ENCODE results near the gene TMPRSS13.

Gene TMPRSS13

DNA sequence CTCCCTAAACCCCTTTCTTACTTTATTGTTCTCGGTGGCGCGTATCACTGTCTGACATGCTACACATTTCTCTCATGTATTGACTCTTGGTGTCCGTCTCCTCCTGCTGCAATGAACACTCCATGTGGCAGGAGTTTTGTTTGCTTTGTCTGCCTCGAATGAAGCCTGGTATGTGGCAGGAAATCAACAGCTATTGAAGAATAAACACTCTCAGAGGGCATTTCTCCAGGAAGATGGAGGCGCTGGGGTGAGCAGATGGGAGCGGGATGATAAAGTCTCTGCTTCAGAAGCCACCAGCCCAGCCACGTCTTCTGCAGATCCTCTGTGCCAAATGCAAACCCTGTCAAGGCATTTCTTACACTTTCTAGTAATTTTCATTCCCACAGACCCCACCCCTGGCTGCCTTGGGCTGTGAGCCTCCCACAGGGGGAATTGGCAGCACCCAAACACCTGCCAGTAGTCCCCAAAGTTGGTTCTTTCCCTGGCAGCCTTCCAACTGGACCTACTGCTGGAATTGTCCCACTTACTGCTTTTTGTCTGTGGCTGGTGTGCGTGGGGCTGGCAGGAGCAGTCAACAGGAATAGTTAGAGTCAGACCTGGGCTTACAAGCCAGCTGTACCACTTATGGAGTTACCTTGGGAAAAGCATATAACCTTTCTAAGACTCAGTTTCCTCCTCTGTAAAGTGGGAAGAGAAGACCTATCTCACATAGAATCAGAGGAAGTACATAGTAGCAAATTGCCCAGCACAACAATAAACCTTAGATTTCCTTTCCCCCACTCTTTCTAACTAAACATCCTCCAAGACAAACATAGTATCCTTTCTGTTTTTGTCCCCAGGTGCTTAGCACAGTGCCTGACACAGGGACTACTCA lies 43.7 kb upstream of the TMPRSS13 start:
- TF ChIP-seq, protein P1, sequence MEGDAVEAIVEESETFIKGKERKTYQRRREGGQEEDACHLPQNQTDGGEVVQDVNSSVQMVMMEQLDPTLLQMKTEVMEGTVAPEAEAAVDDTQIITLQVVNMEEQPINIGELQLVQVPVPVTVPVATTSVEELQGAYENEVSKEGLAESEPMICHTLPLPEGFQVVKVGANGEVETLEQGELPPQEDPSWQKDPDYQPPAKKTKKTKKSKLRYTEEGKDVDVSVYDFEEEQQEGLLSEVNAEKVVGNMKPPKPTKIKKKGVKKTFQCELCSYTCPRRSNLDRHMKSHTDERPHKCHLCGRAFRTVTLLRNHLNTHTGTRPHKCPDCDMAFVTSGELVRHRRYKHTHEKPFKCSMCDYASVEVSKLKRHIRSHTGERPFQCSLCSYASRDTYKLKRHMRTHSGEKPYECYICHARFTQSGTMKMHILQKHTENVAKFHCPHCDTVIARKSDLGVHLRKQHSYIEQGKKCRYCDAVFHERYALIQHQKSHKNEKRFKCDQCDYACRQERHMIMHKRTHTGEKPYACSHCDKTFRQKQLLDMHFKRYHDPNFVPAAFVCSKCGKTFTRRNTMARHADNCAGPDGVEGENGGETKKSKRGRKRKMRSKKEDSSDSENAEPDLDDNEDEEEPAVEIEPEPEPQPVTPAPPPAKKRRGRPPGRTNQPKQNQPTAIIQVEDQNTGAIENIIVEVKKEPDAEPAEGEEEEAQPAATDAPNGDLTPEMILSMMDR (IDR thresholded peaks at IDR 0.05; ENCODE audit: low read depth, low read length, missing control alignments) = no peak
- DNase-seq (ENCODE audit: low read depth) = no peak
- no peak overlapping the region for H3K4me3 ChIP-seq (ENCODE audit: low read depth, low read length)

DNA sequence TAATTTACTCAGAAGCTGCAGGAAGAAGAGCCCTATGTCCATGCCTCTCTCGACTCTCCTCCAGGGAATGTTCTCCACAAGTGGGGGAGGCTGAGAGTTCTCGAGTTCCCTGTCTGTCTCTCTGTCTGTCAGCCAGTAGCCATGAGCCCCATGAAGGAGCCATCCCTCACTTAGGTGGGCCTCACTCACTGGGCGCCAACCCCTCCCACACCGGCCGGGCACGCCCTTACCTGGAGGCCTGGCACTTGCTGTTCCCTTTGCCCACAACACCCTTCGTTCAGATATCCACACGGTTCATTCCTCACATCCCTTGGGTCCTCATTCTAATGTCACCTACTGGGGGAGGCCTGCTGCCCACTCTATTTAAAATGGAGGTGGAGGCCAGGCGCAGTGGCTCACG lies 42.8 kb upstream of the TMPRSS13 start:
- TF ChIP-seq, protein P1 (IDR thresholded peaks at IDR 0.05; ENCODE audit: low read depth, low read length, missing control alignments) = no peak
- DNase-seq (ENCODE audit: low read depth) = no peak
- no peak overlapping the region for H3K4me3 ChIP-seq (ENCODE audit: low read depth, low read length)

DNA sequence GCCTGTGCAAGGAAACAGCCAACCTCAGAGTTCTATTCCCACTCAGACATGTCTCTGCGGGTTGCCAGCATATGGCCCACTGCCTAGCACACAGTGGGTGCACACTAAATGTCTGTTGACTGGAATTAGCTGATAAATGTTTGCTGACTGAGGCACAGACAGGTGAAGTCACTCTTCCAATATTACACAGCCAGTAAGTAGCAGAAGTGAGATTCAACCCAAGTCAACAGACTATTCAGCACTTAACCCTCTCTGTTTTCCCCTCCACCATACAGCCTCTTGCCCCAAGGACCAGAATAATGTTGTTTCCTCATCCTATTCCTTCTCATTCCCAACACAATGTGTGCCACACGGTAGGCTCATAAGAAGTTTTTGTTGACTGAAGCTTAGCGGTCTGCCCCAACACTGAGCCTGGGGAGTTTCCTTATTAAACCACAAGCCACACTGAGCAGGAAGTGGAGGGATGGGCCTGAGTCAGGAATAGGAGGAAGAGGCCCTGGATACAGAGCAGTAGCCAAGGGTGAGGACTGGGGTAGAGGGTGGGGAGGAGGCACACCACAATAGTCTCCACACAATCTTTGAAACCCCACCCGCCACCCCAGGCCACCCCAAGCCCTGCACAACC lies 41.3 kb upstream of the TMPRSS13 start:
- H3K4me3 ChIP-seq (ENCODE audit: low read depth, low read length) = no peak overlapping the region
- TF ChIP-seq, protein P1 (IDR thresholded peaks at IDR 0.05; ENCODE audit: low read depth, low read length, missing control alignments) = no peak
- DNase-seq (ENCODE audit: low read depth) = no peak

DNA sequence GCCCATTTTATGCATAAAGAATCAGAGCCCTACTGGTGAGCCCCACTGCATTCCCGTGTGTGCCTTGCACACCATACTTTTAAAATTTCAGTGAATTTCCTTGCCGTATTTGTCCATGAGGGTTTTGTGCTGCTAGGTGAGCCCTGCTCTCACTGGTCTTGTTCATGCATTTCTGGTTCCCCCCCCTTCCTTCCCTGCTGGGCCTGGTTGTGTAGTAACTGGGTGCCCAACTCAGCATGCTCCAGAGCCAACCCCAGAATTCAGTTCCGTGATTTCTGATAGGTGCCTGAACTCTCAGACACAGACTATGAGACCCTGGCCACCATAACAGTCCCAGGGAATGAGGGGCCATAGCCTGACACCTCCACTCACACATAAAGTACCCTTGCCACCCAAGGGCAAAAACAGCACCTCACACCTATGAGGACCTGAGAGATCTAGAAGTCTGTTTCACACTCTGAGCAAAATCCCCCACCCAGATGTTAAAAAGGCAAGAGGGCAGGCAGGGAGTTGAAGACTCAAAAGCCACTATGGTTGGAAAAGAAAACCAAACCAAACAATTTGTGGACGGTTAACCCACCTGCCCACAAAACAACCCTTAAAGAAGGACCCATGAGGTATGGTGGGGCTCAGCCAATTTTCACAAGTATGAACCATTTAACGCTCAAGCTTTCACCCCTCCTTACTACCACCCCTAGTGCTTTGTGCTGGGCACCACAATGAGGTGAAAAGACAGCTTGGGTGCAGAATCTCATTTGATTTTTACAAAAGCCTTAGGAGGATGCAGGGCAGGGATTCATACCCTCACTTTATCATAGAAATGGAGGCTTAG lies 40.2 kb upstream of the TMPRSS13 start:
- H3K4me3 ChIP-seq (ENCODE audit: low read depth, low read length) = no peak overlapping the region
- DNase-seq (ENCODE audit: low read depth) = no peak
- TF ChIP-seq, protein P1 (IDR thresholded peaks at IDR 0.05; ENCODE audit: low read depth, low read length, missing control alignments) = no peak

DNA sequence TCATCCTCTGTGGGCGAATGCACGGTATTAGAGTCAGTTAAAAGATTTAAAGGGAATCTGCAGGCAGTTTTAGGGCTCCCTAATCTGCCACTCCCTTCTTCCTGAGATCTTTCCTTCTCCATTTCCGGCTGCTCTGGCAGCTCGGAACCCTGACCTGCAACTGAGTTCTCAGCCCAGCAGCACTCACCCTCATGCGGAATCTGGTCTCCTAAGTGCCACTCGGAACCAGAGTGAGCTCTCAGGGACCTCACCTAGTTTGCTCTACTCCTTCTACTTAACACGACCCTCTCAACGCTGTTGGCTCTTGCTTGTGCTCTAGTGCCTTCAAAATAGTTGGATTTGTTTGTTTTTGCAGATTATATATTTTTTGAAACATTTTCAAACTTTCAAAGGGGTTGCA lies 37.7 kb upstream of the TMPRSS13 start:
- DNase-seq (ENCODE audit: low read depth) = no peak

DNA sequence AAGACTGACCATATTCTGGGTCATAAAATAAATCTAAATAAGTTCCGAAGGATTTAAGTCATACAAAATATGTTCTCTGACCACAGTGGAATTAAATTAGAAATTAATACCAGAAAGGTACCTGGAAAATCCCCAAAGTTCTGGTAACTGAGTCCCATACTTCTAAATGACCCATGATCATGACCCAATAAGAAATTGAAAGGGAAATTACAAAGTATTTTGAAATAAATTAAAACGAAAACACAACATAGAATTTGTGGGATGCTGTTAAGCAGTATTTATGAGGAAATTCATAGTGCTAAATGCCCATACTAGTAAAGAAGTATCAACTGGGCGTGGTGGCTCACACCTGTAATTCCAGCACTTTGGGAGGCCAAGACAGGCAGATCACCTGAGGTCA lies 33.6 kb upstream of the TMPRSS13 start:
- no peak for DNase-seq (ENCODE audit: low read depth)
- TF ChIP-seq, protein P1 (IDR thresholded peaks at IDR 0.05; ENCODE audit: low read depth, low read length, missing control alignments) = no peak
- H3K4me3 ChIP-seq (ENCODE audit: low read depth, low read length) = no peak overlapping the region

More for the DNA sequence above, 37.7 kb upstream of the TMPRSS13 start:
- no peak overlapping the region for H3K4me3 ChIP-seq (ENCODE audit: low read depth, low read length)
- TF ChIP-seq, protein P1 (IDR thresholded peaks at IDR 0.05; ENCODE audit: low read depth, low read length, missing control alignments) = no peak

All from GM12864 (cell line).